ENCODE data around the gene NEAT1. TPM values are rescaled to one million over a fixed set of nuclear protein-coding genes. Genes with fewer than 3 reads are reported as not detected.

Gene NEAT1
- total and polyA plus RNA-seq, 9 of the 15 experiments (the other 6 are each of a cell fraction or from before 2014, with no cell fraction given): 20.1 to 389 (median 62.8) TPM

- TF ChIP-seq CHD7 (IDR thresholded peaks at IDR 0.05; ENCODE audit: low read depth, low read length) (peak; percentile 58), ZNF41 (CRISPR knock-in tag; conservative IDR thresholded peaks at IDR 0.05) (peak; percentile 54; the same call in 1 of the 2 replicates), ZSCAN29 (IDR thresholded peaks at IDR 0.05) (peak; percentile 16; the same call in 1 of the 2 replicates), ATF1 (CRISPR knock-in tag; IDR thresholded peaks at IDR 0.05) (no peak), ATF1 (tag; IDR thresholded peaks at IDR 0.05) (no peak), CHD1 (IDR thresholded peaks at IDR 0.05; ENCODE audit: low read length) (peak; percentile 97), CREB1 (IDR thresholded peaks at IDR 0.05) (peak; percentile 34), CREB1 (CRISPR knock-in tag; IDR thresholded peaks at IDR 0.05) (no peak; the same call in 1 of the 2 replicates)
These were observed 1.9 kb downstream of the NEAT1 start (continued) for GRCh38 chr11:65424205-65425104.

Data from K562 (cell line).